HFF-Myc (cell line): ENCODE data around the gene MYO18B.

ENCODE experiments used
- DNase-seq: peaks from one replicate; pipeline ENCODE4 v3.0.0-alpha.2; 2011; ENCODE audit warnings: low read depth; ENCODE audit errors: extremely low read depth
- H3K4me3 ChIP-seq: replicated peaks from 2 replicates; pipeline ENCODE4 v1.5.1; 2011; ENCODE audit warnings: low read depth, mild to moderate bottlenecking, control low read depth, low read length
- TF ChIP-seq, protein P1 (sequence below): IDR thresholded peaks from 2 replicates; pipeline ENCODE4 v1.5.1; 2012; ENCODE audit warnings: mild to moderate bottlenecking, low read depth, low read length, control low read depth; ENCODE audit errors: missing control alignments

The MYO18B gene

DNA sequence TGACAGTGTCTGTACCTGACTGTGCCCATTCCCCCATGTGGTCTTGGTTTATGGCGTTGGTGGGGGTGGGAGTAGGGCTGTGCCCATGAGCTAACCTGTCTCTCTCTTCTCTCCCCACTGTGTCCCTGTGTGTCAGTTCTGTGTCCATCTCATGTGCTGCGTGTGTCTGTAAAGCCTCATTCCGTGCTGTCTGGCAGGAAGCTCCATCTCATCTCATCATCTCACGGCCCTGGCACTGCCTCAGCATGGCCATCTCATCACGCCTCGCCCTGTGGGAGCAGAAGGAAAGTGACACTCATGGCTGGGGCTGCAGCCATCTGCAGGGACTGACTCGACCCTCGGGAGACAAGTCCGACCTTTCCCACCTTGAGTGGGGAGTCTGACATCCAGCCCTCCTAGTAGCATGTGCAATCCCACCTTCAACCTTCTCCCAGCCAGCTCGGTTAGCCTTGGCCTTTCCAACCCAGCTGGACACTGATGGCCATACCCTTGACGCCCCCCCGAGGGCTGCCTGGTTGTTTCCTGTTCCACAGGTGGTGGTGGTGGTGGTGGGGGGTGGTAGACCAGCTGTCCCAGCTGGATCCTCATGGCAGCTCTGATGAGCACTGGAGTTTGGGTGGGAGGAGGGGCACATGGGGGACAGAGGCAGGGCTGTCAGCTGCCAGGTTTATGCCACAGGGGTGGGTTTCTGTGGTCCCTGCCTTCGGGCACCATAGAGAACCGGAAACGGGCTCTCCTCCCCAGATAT is 19.0 kb downstream of the MYO18B start:
- DNase-seq = no peak
- TF ChIP-seq, protein P1, sequence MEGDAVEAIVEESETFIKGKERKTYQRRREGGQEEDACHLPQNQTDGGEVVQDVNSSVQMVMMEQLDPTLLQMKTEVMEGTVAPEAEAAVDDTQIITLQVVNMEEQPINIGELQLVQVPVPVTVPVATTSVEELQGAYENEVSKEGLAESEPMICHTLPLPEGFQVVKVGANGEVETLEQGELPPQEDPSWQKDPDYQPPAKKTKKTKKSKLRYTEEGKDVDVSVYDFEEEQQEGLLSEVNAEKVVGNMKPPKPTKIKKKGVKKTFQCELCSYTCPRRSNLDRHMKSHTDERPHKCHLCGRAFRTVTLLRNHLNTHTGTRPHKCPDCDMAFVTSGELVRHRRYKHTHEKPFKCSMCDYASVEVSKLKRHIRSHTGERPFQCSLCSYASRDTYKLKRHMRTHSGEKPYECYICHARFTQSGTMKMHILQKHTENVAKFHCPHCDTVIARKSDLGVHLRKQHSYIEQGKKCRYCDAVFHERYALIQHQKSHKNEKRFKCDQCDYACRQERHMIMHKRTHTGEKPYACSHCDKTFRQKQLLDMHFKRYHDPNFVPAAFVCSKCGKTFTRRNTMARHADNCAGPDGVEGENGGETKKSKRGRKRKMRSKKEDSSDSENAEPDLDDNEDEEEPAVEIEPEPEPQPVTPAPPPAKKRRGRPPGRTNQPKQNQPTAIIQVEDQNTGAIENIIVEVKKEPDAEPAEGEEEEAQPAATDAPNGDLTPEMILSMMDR = no peak
- no peak overlapping the region for H3K4me3 ChIP-seq

- TF ChIP-seq, protein P1 = no peak
- no peak overlapping the region for H3K4me3 ChIP-seq
- DNase-seq = no peak
These were observed 20.2 kb downstream of the MYO18B start for GRCh38 chr22:25762147-25762546.

GRCh38 chr22:25763239-25763777 is 21.3 kb downstream of the MYO18B start:
- H3K4me3 ChIP-seq = no peak overlapping the region
- TF ChIP-seq, protein P1 = no peak
- no peak for DNase-seq

- H3K4me3 ChIP-seq = no peak overlapping the region
- no peak for DNase-seq
- TF ChIP-seq, protein P1 = no peak
These were observed 22.5 kb downstream of the MYO18B start for GRCh38 chr22:25764270-25765015.

GRCh38 chr22:25765016-25765367 is 23.0 kb downstream of the MYO18B start:
- no peak for DNase-seq
- no peak overlapping the region for H3K4me3 ChIP-seq
- TF ChIP-seq, protein P1 = no peak

DNA sequence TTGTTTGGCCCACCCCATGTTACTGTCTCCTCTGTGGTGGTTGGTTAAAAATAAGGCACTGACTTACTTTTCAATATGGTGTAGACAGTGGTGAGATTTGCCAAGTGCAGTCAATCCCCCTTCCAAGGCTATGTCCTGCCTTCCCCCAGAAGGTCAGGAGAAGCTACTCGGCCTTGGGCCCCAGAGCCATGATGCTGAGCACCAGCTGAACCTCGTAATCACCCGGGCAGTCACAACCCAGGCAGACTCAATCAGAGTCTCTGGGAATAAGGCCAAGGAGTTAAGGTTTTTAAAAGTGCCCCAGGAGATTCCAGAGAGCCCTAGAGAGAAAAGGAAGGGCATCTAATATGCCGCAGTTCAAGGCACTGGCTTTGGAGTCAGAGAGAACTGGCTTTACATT is 23.8 kb downstream of the MYO18B start:
- H3K4me3 ChIP-seq = no peak overlapping the region
- no peak for DNase-seq
- TF ChIP-seq, protein P1 = no peak
